ENCODE data around the gene SIX1. TPM values are rescaled to one million over a fixed set of nuclear protein-coding genes. Genes with fewer than 3 reads are reported as not detected.
A peak's percentile ranks its signal among the peaks of the same experiment; 100 is the strongest.

Gene SIX1
- total RNA-seq, 1 experiment from 2014 or later: 7.4 TPM

DNA sequence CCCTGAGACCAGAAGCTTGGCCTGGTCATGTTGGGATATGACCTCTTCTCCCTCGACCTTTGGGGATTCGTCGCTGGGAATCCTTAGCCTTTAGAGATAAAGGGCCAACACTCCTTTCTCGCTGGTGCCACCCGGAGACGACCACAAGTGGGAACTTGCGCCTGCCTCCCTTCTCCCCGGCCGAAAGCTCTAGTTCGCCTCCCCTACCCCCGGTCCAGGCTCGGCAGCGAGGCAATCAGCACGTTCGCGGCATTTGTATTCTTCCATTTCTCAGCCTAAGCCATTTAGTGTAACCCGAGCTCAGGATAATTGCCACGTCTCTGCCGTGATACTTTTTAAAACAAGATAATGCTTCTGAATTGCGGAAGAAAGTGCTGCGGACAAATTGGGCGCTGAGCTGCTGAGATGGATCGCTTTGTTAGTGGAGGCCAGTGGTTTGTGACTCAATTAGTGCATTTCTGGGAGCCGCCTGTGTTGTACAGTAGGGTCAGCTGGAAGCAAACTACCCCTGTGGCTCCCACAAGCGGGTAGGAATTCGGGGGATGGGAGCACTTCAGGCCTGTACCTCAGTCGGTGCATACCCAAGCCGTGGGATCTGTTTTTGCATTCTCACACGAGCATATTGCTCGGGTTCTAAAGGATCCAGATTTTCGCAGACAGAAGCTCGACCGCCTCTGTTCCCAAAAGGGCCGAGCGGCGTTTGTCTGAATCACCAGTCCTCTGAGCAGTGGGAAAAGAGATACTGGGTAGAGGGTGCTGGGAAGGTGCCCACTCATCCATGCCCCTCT, 6.8 kb upstream of the SIX1 start:
- TF ChIP-seq, protein P1, sequence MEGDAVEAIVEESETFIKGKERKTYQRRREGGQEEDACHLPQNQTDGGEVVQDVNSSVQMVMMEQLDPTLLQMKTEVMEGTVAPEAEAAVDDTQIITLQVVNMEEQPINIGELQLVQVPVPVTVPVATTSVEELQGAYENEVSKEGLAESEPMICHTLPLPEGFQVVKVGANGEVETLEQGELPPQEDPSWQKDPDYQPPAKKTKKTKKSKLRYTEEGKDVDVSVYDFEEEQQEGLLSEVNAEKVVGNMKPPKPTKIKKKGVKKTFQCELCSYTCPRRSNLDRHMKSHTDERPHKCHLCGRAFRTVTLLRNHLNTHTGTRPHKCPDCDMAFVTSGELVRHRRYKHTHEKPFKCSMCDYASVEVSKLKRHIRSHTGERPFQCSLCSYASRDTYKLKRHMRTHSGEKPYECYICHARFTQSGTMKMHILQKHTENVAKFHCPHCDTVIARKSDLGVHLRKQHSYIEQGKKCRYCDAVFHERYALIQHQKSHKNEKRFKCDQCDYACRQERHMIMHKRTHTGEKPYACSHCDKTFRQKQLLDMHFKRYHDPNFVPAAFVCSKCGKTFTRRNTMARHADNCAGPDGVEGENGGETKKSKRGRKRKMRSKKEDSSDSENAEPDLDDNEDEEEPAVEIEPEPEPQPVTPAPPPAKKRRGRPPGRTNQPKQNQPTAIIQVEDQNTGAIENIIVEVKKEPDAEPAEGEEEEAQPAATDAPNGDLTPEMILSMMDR (IDR thresholded peaks at IDR 0.05): no peak
- TF ChIP-seq TCF7L2 (IDR thresholded peaks at IDR 0.05; ENCODE audit: low read depth, low read length): no peak
- TF ChIP-seq POLR2AphosphoS5 (IDR thresholded peaks at IDR 0.05; ENCODE audit: low read depth, low read length): no peak
- TF ChIP-seq, protein P2, sequence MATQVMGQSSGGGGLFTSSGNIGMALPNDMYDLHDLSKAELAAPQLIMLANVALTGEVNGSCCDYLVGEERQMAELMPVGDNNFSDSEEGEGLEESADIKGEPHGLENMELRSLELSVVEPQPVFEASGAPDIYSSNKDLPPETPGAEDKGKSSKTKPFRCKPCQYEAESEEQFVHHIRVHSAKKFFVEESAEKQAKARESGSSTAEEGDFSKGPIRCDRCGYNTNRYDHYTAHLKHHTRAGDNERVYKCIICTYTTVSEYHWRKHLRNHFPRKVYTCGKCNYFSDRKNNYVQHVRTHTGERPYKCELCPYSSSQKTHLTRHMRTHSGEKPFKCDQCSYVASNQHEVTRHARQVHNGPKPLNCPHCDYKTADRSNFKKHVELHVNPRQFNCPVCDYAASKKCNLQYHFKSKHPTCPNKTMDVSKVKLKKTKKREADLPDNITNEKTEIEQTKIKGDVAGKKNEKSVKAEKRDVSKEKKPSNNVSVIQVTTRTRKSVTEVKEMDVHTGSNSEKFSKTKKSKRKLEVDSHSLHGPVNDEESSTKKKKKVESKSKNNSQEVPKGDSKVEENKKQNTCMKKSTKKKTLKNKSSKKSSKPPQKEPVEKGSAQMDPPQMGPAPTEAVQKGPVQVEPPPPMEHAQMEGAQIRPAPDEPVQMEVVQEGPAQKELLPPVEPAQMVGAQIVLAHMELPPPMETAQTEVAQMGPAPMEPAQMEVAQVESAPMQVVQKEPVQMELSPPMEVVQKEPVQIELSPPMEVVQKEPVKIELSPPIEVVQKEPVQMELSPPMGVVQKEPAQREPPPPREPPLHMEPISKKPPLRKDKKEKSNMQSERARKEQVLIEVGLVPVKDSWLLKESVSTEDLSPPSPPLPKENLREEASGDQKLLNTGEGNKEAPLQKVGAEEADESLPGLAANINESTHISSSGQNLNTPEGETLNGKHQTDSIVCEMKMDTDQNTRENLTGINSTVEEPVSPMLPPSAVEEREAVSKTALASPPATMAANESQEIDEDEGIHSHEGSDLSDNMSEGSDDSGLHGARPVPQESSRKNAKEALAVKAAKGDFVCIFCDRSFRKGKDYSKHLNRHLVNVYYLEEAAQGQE (IDR thresholded peaks at IDR 0.05; ENCODE audit: insufficient read depth in 1 of 2, low read depth in 2 of 2, low read length in 1 of 2): no peak
- no peak for TF ChIP-seq SIN3A (IDR thresholded peaks at IDR 0.05; ENCODE audit: borderline replicate concordance, insufficient read depth, low read depth, low read length)
- Histone ChIP-seq H3K9me3 (ENCODE audit: control insufficient read depth, insufficient read depth, low read depth, low read length) (no peaks in the 10 kb centered on the region), H3K36me3 (ENCODE audit: control insufficient read depth, insufficient read depth, low read length) (no peaks in the 10 kb centered on the region), H3K4me3 (ENCODE audit: low read depth in 2 of 2, low read length in 2 of 2) (peak overlapping the region; percentile 54 to 68), H3K27ac (ENCODE audit: low read length) (peak overlapping the region; percentile 86), H3K4me1 (ENCODE audit: control insufficient read depth, insufficient read depth, low read length) (peaks cover 23% of the 10 kb centered on the region), H3K27me3 (ENCODE audit: control insufficient read depth, insufficient read depth, low read length) (no peaks in the 10 kb centered on the region)
- CTCF ChIA-PET: interaction anchor here (0.6 kb wide), 1 partner anchor 734 kb away, joined by 3 read pairs; no protein-coding TSS in a partner anchor
- in situ Hi-C loops (cut with HindIII; ENCODE audit: low pct_unique_long_range_greater_than_20kb, low sequenced_read_pairs): no loop called here
- BruUV-seq (replicated peaks): no TSS peak
- DNase-seq (ENCODE audit: low read depth, low spot score) (no peak), ATAC-seq (no peak)
- intact Hi-C loops (cut with micrococcal nuclease; ENCODE audit: unreplicated experiment): loop anchor here (10.0 kb wide), 1 partner anchor 369 kb away; no protein-coding TSS in a partner anchor
- POLR2A ChIA-PET: interaction anchor here (1.1 kb wide), 1 partner anchor 104 kb away, joined by 4 read pairs; no protein-coding TSS in a partner anchor

DNA sequence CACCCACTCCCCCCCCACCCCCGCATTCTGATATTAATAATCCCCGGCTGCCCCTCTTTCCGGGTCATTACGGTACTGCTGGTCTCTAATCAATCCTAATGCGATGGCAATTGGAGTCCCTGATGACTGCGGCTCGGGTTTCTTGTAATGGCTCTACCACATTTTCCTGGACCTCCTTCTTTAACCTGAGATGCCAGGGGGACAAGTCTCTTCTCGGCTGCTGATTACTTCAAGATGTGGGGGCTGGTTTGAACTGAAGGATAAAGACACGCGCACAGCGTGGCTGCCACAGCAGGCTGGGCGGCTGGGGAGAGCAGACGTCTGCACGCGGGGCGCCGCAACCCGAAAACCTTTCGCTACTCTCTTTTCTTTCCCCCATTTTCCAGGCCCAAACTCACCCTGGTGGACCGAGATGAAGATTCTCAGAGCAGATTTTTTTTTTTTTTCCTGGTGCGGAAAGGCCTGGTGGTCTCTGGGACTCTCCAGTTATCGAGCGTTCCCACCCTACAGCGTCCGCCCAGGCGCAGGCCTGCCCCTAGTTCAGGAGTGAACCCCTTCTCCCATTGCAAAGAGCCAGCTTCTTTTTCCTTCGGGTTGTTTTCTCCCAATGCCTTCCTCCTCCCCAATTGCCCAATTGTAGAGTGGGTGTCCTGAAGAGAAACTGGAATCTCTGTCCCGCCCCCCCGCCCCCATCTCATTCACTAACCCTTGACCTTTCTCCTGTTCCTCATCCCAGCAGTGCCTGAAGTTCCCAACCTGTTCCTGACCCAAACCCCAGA, 6.0 kb upstream of the SIX1 start:
- Histone ChIP-seq H3K4me3 (ENCODE audit: low read depth in 2 of 2, low read length in 2 of 2) (no peak overlapping the region; a peak in 1 of 4 replicates), H3K36me3 (ENCODE audit: control insufficient read depth, insufficient read depth, low read length) (no peaks in the 10 kb centered on the region), H3K27ac (ENCODE audit: low read length) (no peak overlapping the region), H3K9me3 (ENCODE audit: control insufficient read depth, insufficient read depth, low read depth, low read length) (no peaks in the 10 kb centered on the region), H3K27me3 (ENCODE audit: control insufficient read depth, insufficient read depth, low read length) (no peaks in the 10 kb centered on the region), H3K4me1 (ENCODE audit: control insufficient read depth, insufficient read depth, low read length) (peaks cover 27% of the 10 kb centered on the region)
- CTCF ChIA-PET: interaction anchor here (0.6 kb wide), 1 partner anchor 735 kb away, joined by 3 read pairs; no protein-coding TSS in a partner anchor
- ATAC-seq (no peak), DNase-seq (ENCODE audit: low read depth, low spot score) (no peak)
- POLR2A ChIA-PET: no interaction called here
- BruUV-seq (replicated peaks): no TSS peak
- intact Hi-C loops (cut with micrococcal nuclease; ENCODE audit: unreplicated experiment) (loop anchor here (10.0 kb wide), 1 partner anchor 369 kb away; no protein-coding TSS in a partner anchor), in situ Hi-C loops (cut with HindIII; ENCODE audit: low pct_unique_long_range_greater_than_20kb, low sequenced_read_pairs) (no loop called here)
- TF ChIP-seq, protein P1 (IDR thresholded peaks at IDR 0.05): no peak
- TF ChIP-seq TCF7L2 (IDR thresholded peaks at IDR 0.05; ENCODE audit: low read depth, low read length): no peak
- no peak for TF ChIP-seq SIN3A (IDR thresholded peaks at IDR 0.05; ENCODE audit: borderline replicate concordance, insufficient read depth, low read depth, low read length)
- TF ChIP-seq, protein P2 (IDR thresholded peaks at IDR 0.05; ENCODE audit: insufficient read depth in 1 of 2, low read depth in 2 of 2, low read length in 1 of 2): no peak
- no peak for TF ChIP-seq POLR2AphosphoS5 (IDR thresholded peaks at IDR 0.05; ENCODE audit: low read depth, low read length)
